NCI-H146 treated with DMSO at 0.1 percent for 48 hours (cell line): ENCODE data around the gene VSNL1.
A peak's percentile ranks its signal among the peaks of the same experiment; 100 is the strongest.

Experiments
- DNase-seq: peaks from one replicate; lab custom pipeline; 2025; ENCODE audit not compliant: unreplicated experiment; lab: John Stamatoyannopoulos, UW

The VSNL1 gene

GRCh38 chr2:17540093-17540812, at the start of gene VSNL1:
TSS of gene VSNL1 (plus strand) at chr2:17540696. CDS start at chr2:17592075, 51,379 bp downstream.
- DNase-seq = peak; percentile 60

- no peak for DNase-seq
These were observed 44.9 kb upstream of the VSNL1 start for GRCh38 chr2:17495590-17495989.

GRCh38 chr2:17497718-17498117, 42.8 kb upstream of the VSNL1 start:
- no peak for DNase-seq

- DNase-seq = no peak
These were observed 33.5 kb upstream of the VSNL1 start for GRCh38 chr2:17506736-17507616.

- no peak for DNase-seq
These were observed 24.8 kb upstream of the VSNL1 start for GRCh38 chr2:17515652-17516051.

- no peak for DNase-seq
These were observed 22.9 kb upstream of the VSNL1 start for GRCh38 chr2:17517481-17518211.

- no peak for DNase-seq
These were observed 22.0 kb upstream of the VSNL1 start, which contains the start of gene RAD51AP2 for GRCh38 chr2:17518212-17519154. TSS of gene RAD51AP2 (minus strand) at chr2:17518440. CDS start at chr2:17518415, 25 bp downstream.

GRCh38 chr2:17519486-17519885, 21.0 kb upstream of the VSNL1 start:
- DNase-seq = no peak

GRCh38 chr2:17520761-17521160, 19.7 kb upstream of the VSNL1 start:
- no peak for DNase-seq

- no peak for DNase-seq
These were observed 18.9 kb upstream of the VSNL1 start for GRCh38 chr2:17521621-17522020.

GRCh38 chr2:17522303-17522702, 18.2 kb upstream of the VSNL1 start:
- no peak for DNase-seq

- no peak for DNase-seq
These were observed 10.7 kb upstream of the VSNL1 start for GRCh38 chr2:17529771-17530170.

GRCh38 chr2:17533546-17533945, 7.0 kb upstream of the VSNL1 start:
- DNase-seq = no peak

GRCh38 chr2:17536416-17536815, 4.1 kb upstream of the VSNL1 start:
- DNase-seq = no peak

GRCh38 chr2:17538022-17538843, 2.3 kb upstream of the VSNL1 start:
- no peak for DNase-seq

GRCh38 chr2:17538844-17539554, 1.5 kb upstream of the VSNL1 start:
- no peak for DNase-seq

- DNase-seq = no peak
These were observed 844 bp upstream of the VSNL1 start for GRCh38 chr2:17539611-17540092.

GRCh38 chr2:17540813-17541530, 476 bp downstream of the VSNL1 start:
- DNase-seq = no peak
